GM21529 (cell line): ENCODE results near the gene SOAT1.
A peak's percentile ranks its signal among the peaks of the same experiment; 100 is the strongest.
"Not testable (repeated sequence)": the region's sequence is repeated elsewhere in the genome, so short reads cannot be mapped to it uniquely, and the experiment has no call there.

Experiments
- ATAC-seq: cut with Tn5 transposase; IDR thresholded peaks from one replicate; pipeline ENCODE4 v1.9.1; 2021; ENCODE audit not compliant: unreplicated experiment

Gene SOAT1

GRCh38 chr1:179293340-179294327 is at the start of gene SOAT1:
Gene SOAT1, plus strand, starts transcription at chr1:179293797. Its CDS starts 8,888 bp downstream, at chr1:179302685.
- ATAC-seq = peak; percentile 94

GRCh38 chr1:179245426-179245825 is 48.2 kb upstream of the SOAT1 start:
- ATAC-seq = not testable (repeated sequence)

- no peak for ATAC-seq
These were observed 45.7 kb upstream of the SOAT1 start for GRCh38 chr1:179247923-179248322.

- no peak for ATAC-seq
These were observed 41.9 kb upstream of the SOAT1 start for GRCh38 chr1:179251675-179252074.

- no peak for ATAC-seq
These were observed 41.0 kb upstream of the SOAT1 start for GRCh38 chr1:179252606-179253005.

GRCh38 chr1:179253286-179253972 is 40.2 kb upstream of the SOAT1 start:
- no peak for ATAC-seq

- ATAC-seq = no peak
These were observed 31.4 kb upstream of the SOAT1 start for GRCh38 chr1:179262183-179262582.

GRCh38 chr1:179263121-179263520 is 30.5 kb upstream of the SOAT1 start:
- no peak for ATAC-seq

- no peak for ATAC-seq
These were observed 29.1 kb upstream of the SOAT1 start for GRCh38 chr1:179264507-179264906.

GRCh38 chr1:179269071-179269470 is 24.5 kb upstream of the SOAT1 start:
- no peak for ATAC-seq

GRCh38 chr1:179274424-179274823 is 19.2 kb upstream of the SOAT1 start:
- ATAC-seq = not testable (repeated sequence)

- ATAC-seq = no peak
These were observed 14.7 kb upstream of the SOAT1 start for GRCh38 chr1:179278920-179279319.

- ATAC-seq = no peak
These were observed 9.6 kb upstream of the SOAT1 start for GRCh38 chr1:179283992-179284391.

GRCh38 chr1:179287946-179288345 is 5.7 kb upstream of the SOAT1 start:
- ATAC-seq = no peak

GRCh38 chr1:179288977-179289376 is 4.6 kb upstream of the SOAT1 start:
- ATAC-seq = no peak

GRCh38 chr1:179295164-179295755 is 1.7 kb downstream of the SOAT1 start:
- no peak for ATAC-seq

GRCh38 chr1:179296356-179297104 is 2.9 kb downstream of the SOAT1 start:
- no peak for ATAC-seq

GRCh38 chr1:179297105-179297378 is 3.4 kb downstream of the SOAT1 start:
- no peak for ATAC-seq

GRCh38 chr1:179298952-179299351 is 5.4 kb downstream of the SOAT1 start:
- ATAC-seq = peak; percentile 89

GRCh38 chr1:179300112-179300511 is 6.5 kb downstream of the SOAT1 start:
- no peak for ATAC-seq

- no peak for ATAC-seq
These were observed 8.5 kb downstream of the SOAT1 start for GRCh38 chr1:179302070-179302469.
